Small intestine (tissue), 7 donors: ENCODE measurements around the gene SMIM34. TPM values are rescaled to one million over a fixed set of nuclear protein-coding genes. Genes with fewer than 3 reads are reported as not detected.
"Not testable (repeated sequence)": the region's sequence is repeated elsewhere in the genome, so short reads cannot be mapped to it uniquely, and the experiment has no call there.

Experiments
- DNase-seq, 2 donors: peaks; one replicate each; pipeline versions ENCODE4 v3.0.0 to v3.0.0-alpha.2; 2013
- FAIRE-seq: peaks from 2 replicates; lab custom pipeline; 2012; peaks lifted over from hg19 to GRCh38; lab: Jason Lieb, UNC
- H3K27ac ChIP-seq, 3 donors: one replicate each; pipeline ENCODE4 v1.5.1; 2013; ENCODE audit warnings: low read length in 2 of 3, mild to moderate bottlenecking in 2 of 3, control low read depth in 1 of 3, inconsistent platforms in 1 of 3, low read depth in 1 of 3, moderate library complexity in 1 of 3
- H3K27me3 ChIP-seq, 3 donors: one replicate each; pipeline ENCODE4 v1.6.1; 2013; ENCODE audit warnings: low read length in 3 of 3, inconsistent platforms in 1 of 3; ENCODE audit not compliant: control insufficient read depth in 3 of 3, insufficient read depth in 3 of 3
- H3K36me3 ChIP-seq, 3 donors: one replicate each; pipeline ENCODE4 v1.6.1; 2013; ENCODE audit warnings: low read length in 3 of 3, inconsistent platforms in 1 of 3, low read depth in 1 of 3, mild to moderate bottlenecking in 1 of 3, moderate library complexity in 1 of 3; ENCODE audit not compliant: control insufficient read depth in 3 of 3, insufficient read depth in 2 of 3
- H3K4me1 ChIP-seq, 3 donors: one replicate each; pipeline ENCODE4 v1.6.1; 2013; ENCODE audit warnings: low read length in 2 of 3, inconsistent platforms in 1 of 3, low read depth in 1 of 3, mild to moderate bottlenecking in 1 of 3, moderate library complexity in 1 of 3; ENCODE audit not compliant: control insufficient read depth in 3 of 3, insufficient read depth in 2 of 3
- H3K4me3 ChIP-seq, 3 donors: one replicate each; pipeline ENCODE4 v1.5.1; 2013; ENCODE audit warnings: low read length in 3 of 3, control low read depth in 1 of 3, inconsistent platforms in 1 of 3, low read depth in 1 of 3, mild to moderate bottlenecking in 1 of 3, moderate library complexity in 1 of 3
- H3K9me3 ChIP-seq, 2 donors: one replicate each; pipeline ENCODE4 v1.6.1; 2013; ENCODE audit warnings: low read depth in 1 of 2, low read length in 1 of 2; ENCODE audit not compliant: control insufficient read depth in 2 of 2, insufficient read depth in 1 of 2
- WGBS, 3 donors: extraction: QIAGEN DNeasy Blood & Tissue Kit; methylation state at CpG; one replicate each; pipeline ENCODE4 v1.1.7; 2013; 5-methylcytosine and 5-hydroxymethylcytosine counted together
- polyA plus RNA-seq, 4 donors: library from polyadenylated mRNA; stranded (reverse) in 3 of 4; unstranded in 1 of 4; fragments of 200-250 nt in 3 of 4; fragments of 120-200 nt in 1 of 4; gene quantifications; one replicate each; pipeline versions ENCODE4 v1.2.1 to v1.2.3, GENCODE V29; 2013
- donor health status: healthy with polysubstance abuse.
- donor health status: control.
- donor health status: control.
- donor health status: Bipolar disorder and iron deficiency.
- donor health status: healthy.

The SMIM34 gene
- polyA plus RNA-seq, 4 donors = 0.04 TPM; not detected in 3

GRCh38 chr21:34383724-34384415 lies 39.9 kb downstream of the SMIM34 start:
- FAIRE-seq = not testable (repeated sequence)

GRCh38 chr21:34383138-34383537 lies 40.6 kb downstream of the SMIM34 start:
- H3K4me1 ChIP-seq, DNase-seq, FAIRE-seq, H3K4me3 ChIP-seq, H3K36me3 ChIP-seq, H3K9me3 ChIP-seq, H3K27me3 ChIP-seq, H3K27ac ChIP-seq: not testable (repeated sequence)
- WGBS, 3 donors = no CpG with 5 or more reads among the region's 2 CpGs

More at GRCh38 chr21:34383724-34384415, 39.9 kb downstream of the SMIM34 start:
- not testable (repeated sequence) for H3K9me3 ChIP-seq, H3K27ac ChIP-seq, DNase-seq, H3K4me1 ChIP-seq, H3K36me3 ChIP-seq, H3K27me3 ChIP-seq, H3K4me3 ChIP-seq
- no CpG with 5 or more reads among the region's 14 CpGs for WGBS, 3 donors

GRCh38 chr21:34375619-34375972 lies 48.2 kb downstream of the SMIM34 start:
- no CpG with 5 or more reads among the region's 33 CpGs for WGBS, 3 donors
- H3K27me3 ChIP-seq, H3K4me1 ChIP-seq, DNase-seq, H3K4me3 ChIP-seq, FAIRE-seq, H3K27ac ChIP-seq, H3K36me3 ChIP-seq, H3K9me3 ChIP-seq: not testable (repeated sequence)

- not testable (repeated sequence) for H3K4me3 ChIP-seq, H3K27me3 ChIP-seq, FAIRE-seq, DNase-seq, H3K9me3 ChIP-seq, H3K36me3 ChIP-seq, H3K4me1 ChIP-seq, H3K27ac ChIP-seq
- WGBS, 3 donors = no CpG with 5 or more reads among the region's 49 CpGs
These were observed 48.7 kb downstream of the SMIM34 start, which contains the start of gene SMIM11 for GRCh38 chr21:34374940-34375618. Gene SMIM11, plus strand, starts transcription at chr21:34375507. Its CDS starts 3,998 bp downstream, at chr21:34379505.

GRCh38 chr21:34374462-34374861 lies 49.3 kb downstream of the SMIM34 start:
- not testable (repeated sequence) for DNase-seq, H3K4me3 ChIP-seq, H3K4me1 ChIP-seq, FAIRE-seq, H3K27me3 ChIP-seq, H3K27ac ChIP-seq, H3K9me3 ChIP-seq, H3K36me3 ChIP-seq
- no CpG with 5 or more reads among the region's 8 CpGs for whole genome bisulfite sequencing, 3 donors

DNA sequence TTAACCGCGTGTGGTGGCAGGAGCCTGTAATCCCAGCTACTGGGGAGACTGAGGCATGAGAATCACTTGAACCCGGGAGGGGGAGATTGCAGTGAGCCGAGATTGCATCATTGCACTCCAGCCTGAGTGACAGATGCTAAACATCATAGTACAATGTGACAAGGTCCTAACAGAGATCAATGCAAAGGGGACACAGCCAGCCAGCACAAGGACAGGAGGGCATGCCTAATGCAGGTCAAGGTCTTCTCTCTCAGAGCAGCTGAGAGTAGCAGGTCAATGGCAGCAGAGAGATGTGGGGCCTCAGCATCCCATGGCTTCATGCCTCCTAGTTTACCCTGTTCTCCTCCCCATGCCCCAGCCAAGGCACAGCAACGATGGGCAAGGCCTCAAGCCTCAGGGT lies 51.4 kb downstream of the SMIM34 start:
- Histone ChIP-seq H3K4me1 (no peaks in the 10 kb centered on the region), H3K36me3 (no peaks in the 10 kb centered on the region), H3K27me3 (no peaks in the 10 kb centered on the region), H3K9me3 (no peaks in the 10 kb centered on the region), H3K27ac (no peak overlapping the region), H3K4me3 (no peak overlapping the region)
- DNase-seq (no peak), FAIRE-seq (no peak)
- WGBS, 3 donors = 91 to 93% (median 92%) methylated on average over 5 of the region's 5 CpGs

DNA sequence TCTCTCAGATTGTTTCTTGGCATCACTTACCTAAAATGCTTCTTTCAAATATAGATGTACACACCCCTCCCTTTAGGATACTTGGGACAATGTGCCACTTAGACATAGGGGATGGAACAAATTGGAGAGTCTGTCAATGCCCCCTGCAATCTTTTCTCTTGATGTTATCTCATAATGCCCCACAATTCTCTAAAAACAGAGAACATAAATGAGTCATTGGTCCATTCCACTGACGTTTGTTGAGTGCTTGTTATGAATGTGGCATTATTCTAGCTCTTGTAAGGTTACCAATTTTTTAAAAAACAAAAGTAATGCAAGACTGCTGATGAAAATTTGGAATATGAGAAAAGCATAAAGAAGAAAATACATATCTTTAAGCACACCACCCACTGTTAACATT lies 54.0 kb downstream of the SMIM34 start:
- FAIRE-seq (no peak), DNase-seq (no peak)
- 14 to 32% (median 25%) methylated on average over 1 of the region's 1 CpG for WGBS, 3 donors
- Histone ChIP-seq H3K9me3 (no peaks in the 10 kb centered on the region), H3K27ac (no peak overlapping the region), H3K4me1 (peaks cover 0 to 3% (median 0%) of the 10 kb centered on the region in 3 donors), H3K27me3 (no peaks in the 10 kb centered on the region), H3K4me3 (no peak overlapping the region), H3K36me3 (no peaks in the 10 kb centered on the region)
